ENCODE data around the gene DDX39B. TPM values are rescaled to one million over a fixed set of nuclear protein-coding genes. Genes with fewer than 3 reads are reported as not detected.
A peak's percentile ranks its signal among the peaks of the same experiment; 100 is the strongest.

Gene DDX39B
- total and polyA plus RNA-seq, 9 of the 15 experiments (the other 6 are each of a cell fraction or from before 2014, with no cell fraction given) = 479 to 869 (median 592) TPM

- TF ChIP-seq NR4A1 (CRISPR knock-in tag; IDR thresholded peaks at IDR 0.05) (peak; percentile 65; the same call in 1 of the 2 replicates), NR4A1 (tag; IDR thresholded peaks at IDR 0.05) (peak; percentile 73; the same call in 1 of the 2 replicates), TFE3 (CRISPR knock-in tag; IDR thresholded peaks at IDR 0.05) (peak; percentile 2; the same call in 1 of the 2 replicates), TARDBP (IDR thresholded peaks at IDR 0.05) (peak; percentile 97), KLF1 (tag; IDR thresholded peaks at IDR 0.05) (peak; percentile 88), ZFP36 (IDR thresholded peaks at IDR 0.05; ENCODE audit: low read depth, low read length, partially characterized antibody) (no peak), SNIP1 (IDR thresholded peaks at IDR 0.05; ENCODE audit: low read depth) (no peak), NR0B1 (IDR thresholded peaks at IDR 0.05; ENCODE audit: partially characterized antibody) (no peak), EP300 (IDR thresholded peaks at IDR 0.05; ENCODE audit: low read length) (peak; percentile 35; the same call in 1 of the 2 replicates), POLR2A (conservative IDR thresholded peaks at IDR 0.05) (peak; percentile 99), POLR2AphosphoS2 (IDR thresholded peaks at IDR 0.05; ENCODE audit: low read length) (no peak), MNT (conservative IDR thresholded peaks at IDR 0.05) (peak; percentile 90 to 94), EWSR1 (IDR thresholded peaks at IDR 0.05; ENCODE audit: borderline replicate concordance, low read depth, partially characterized antibody) (no peak), NFRKB (IDR thresholded peaks at IDR 0.05; ENCODE audit: low read depth) (peak; percentile 100), ZNF449 (CRISPR knock-in tag; IDR thresholded peaks at IDR 0.05) (0 out of 2 replicates have a peak, but pooled peaks have one; percentile 27), ZNF134 (CRISPR knock-in tag; conservative IDR thresholded peaks at IDR 0.05) (0 out of 2 replicates have a peak, but pooled peaks have one; percentile 36), SMAD1 (IDR thresholded peaks at IDR 0.05; ENCODE audit: low read depth, low read length, partially characterized antibody) (peak; percentile 81), MCM5 (IDR thresholded peaks at IDR 0.05; ENCODE audit: low read depth) (no peak), NKRF (IDR thresholded peaks at IDR 0.05; ENCODE audit: borderline replicate concordance) (no peak; the same call in 1 of the 2 replicates), CAMTA2 (CRISPR knock-in tag; conservative IDR thresholded peaks at IDR 0.05) (no peak), RUNX1 (IDR thresholded peaks at IDR 0.05; ENCODE audit: low read depth) (0 out of 2 replicates have a peak, but pooled peaks have one; percentile 22)
Measured at GRCh38 chr6:31541658-31542521, at the start of gene DDX39B (continued).
